COLO668 (cell line): ENCODE data around the gene CPA5.
A peak's percentile ranks its signal among the peaks of the same experiment; 100 is the strongest.
"Not testable (repeated sequence)": the region's sequence is repeated elsewhere in the genome, so short reads cannot be mapped to it uniquely, and the experiment has no call there.

Experiments used
- DNase-seq: peaks from one replicate; lab custom pipeline; 2025; ENCODE audit not compliant: unreplicated experiment; lab: John Stamatoyannopoulos, UW

CPA5 gene

DNA sequence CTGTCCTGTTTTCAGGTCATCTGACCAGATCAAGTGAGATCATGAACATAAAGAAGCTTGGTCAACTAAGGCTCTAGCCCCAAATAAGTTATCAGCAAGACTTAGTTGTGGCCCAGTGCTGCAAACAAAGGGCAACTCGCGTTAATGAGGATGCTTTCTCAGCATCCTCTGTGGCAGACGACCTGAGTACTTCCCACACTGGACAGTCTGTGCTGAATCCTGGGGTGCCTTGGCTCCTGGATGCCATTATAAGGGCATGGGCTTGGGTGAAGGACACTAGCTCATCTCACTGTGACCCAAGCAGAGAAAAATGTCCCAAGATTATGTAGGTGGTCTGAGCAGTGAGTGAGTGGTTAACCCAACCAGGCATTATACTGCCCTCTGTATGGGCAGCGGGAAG lies 13.9 kb downstream of the CPA5 start:
- DNase-seq, result no peak

DNA sequence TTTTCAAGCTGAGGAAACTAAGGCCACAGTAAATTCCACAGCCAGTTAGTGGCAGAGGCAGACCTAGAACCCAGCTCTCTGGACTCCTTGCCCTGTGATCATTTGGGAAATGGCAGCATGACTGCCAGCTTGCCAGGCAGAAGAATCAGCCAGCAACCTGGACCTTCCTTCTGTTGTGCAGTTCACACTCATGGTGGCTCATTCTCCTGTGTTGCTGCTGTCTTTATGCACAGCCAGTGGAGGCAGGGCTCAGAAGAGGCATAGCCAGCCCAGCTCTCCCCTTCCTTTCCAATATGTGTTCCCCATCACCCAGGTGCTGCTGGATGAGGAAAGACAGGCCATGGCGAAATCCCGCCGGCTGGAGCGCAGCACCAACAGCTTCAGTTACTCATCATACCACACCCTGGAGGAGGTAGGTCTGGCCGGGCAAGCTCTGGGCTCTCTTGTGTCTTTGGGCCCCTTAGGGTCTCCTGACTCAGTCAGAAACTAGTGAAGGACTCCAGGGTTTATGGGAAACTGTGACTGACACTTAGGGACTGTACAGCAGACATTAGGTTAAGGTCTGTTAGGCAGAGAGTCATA lies 14.8 kb downstream of the CPA5 start:
- DNase-seq, result no peak

DNA sequence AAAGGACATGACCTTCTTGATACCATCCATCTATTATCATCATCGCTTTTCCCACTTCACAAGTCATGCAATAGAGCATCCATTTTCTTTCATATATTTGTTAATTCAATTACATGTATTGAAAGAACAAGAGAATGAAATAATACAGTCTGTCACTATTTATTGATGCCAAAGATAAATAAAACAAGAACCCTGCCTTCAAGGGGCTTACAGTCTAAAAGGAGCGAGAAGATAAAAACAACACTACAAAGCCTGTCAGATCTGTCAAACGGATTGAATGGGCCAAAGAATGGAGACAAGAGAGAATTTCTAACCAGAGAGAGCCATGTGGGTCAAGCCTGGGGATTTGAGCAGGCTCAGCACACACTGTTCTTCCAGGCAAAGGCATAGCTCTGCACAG lies 15.9 kb downstream of the CPA5 start:
- no peak for DNase-seq

DNA sequence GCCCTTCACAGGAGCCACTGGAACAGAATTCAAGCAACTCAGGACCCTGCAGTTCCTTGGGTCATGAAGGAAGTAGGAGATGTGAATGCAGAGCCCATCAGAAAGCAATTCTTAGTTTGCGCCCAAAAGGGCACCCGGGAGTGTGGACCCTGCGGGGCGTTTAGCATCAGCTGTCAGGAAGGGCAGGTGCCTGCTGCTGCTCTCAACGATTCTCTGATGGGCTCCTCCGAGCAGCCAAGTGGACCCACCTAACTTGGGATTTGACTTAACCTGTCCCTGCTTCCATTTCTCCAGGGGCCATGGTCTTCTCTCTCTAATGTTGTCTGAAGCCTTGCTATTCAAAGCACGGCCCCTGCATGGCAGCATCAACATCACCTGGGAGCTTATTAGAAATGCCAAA lies 17.1 kb downstream of the CPA5 start:
- no peak for DNase-seq

DNA sequence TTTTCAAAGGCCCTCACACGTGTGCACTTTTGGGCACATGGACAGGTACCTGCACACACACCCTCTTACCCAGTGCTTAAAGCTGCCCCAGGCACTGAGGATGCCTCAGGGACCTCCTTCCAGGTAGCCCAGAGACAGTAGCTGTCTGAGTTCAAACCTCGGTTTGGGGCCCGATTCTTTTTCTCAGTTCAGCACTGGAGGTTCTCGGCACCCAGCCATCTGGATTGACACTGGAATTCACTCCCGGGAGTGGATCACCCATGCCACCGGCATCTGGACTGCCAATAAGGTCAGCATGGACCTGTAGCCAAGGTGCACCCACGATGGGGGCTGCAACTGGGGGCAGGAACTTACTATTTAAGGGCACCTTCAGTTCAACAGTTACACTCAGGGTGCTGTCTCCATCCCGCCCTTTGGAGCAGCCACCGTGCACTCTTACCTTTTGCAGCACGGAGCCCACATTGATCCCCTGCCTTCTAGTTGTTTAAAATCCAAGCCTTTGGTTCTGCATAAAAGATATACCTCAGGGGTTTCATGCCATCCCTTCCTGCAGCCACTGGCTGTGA lies 17.7 kb downstream of the CPA5 start:
- DNase-seq, result no peak

DNA sequence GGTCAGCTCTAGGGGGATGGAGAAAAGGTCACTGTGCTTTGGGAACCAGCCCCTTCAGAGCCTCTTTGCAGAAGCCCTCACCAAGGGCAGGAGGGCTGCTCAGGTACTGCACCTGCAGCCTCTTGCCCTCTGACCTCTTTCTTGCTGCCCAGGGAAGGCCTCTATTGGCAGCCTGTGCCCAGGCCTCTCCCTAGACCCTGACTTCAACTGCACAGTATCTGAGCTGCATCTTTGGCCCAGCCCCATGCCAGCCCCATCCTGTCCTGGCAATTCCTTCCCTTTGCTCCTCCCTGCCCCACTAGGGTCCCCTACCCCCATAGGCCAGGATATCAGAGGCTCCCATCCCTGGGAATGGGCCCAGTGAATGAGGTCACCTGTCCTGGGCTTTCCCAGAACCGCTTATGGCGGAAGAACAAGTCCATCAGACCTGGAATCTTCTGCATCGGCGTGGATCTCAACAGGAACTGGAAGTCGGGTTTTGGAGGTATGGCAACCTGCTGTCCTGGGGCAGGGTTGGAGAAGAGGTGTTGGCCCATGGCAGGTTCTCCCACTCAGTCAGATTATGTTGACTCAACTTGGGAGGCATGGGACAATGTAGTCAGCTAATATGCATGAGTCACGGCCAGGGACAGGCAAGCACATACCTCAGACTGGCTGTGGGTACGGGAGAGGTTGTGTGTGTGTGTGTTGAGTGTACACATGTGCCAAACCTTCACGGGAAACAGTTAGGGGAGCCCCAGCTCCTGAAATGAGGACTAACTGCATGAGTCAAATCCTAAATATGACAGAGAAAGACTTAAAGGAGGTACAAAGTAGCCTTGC lies 18.6 kb downstream of the CPA5 start:
- peak; percentile 15 for DNase-seq

DNA sequence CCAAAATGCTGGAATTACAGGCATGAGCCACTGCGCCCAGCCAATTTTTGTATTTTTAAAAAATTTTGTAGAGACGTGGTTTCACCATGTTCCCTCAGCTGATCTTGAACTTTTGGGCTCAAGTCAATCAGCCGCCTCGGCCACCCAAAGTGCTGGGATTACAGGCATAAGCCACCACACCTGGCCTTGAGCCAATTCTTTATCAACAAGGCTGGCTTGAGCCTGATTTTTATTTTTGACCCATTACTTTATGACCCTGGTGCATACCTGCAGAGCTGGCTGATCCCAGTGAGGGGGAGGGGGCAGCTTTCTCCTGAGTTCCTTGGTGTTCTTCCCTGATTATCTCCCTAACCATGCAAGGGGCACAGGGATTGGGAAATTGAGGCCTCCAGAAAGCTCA lies 19.8 kb downstream of the CPA5 start:
- peak; percentile 14 for DNase-seq

DNA sequence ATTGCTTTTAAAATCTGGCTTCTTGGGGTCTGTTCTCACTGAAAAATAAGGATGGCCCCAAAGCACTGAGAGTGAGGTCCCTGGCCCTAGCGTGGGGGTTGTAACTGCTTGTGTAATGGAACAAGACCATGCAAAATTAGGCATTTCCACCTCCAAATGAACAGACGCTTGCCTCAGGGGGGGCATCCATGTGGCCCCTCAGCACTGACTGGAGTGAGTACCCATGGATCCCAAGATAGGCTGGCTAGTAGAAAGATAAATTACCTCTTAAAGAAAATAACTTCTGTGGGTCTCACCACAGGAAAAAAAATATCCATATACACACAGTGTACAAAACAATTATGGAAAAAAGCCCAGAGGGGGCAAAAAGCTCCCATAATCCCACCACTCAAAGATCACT lies 20.5 kb downstream of the CPA5 start:
- DNase-seq, result no peak

DNA sequence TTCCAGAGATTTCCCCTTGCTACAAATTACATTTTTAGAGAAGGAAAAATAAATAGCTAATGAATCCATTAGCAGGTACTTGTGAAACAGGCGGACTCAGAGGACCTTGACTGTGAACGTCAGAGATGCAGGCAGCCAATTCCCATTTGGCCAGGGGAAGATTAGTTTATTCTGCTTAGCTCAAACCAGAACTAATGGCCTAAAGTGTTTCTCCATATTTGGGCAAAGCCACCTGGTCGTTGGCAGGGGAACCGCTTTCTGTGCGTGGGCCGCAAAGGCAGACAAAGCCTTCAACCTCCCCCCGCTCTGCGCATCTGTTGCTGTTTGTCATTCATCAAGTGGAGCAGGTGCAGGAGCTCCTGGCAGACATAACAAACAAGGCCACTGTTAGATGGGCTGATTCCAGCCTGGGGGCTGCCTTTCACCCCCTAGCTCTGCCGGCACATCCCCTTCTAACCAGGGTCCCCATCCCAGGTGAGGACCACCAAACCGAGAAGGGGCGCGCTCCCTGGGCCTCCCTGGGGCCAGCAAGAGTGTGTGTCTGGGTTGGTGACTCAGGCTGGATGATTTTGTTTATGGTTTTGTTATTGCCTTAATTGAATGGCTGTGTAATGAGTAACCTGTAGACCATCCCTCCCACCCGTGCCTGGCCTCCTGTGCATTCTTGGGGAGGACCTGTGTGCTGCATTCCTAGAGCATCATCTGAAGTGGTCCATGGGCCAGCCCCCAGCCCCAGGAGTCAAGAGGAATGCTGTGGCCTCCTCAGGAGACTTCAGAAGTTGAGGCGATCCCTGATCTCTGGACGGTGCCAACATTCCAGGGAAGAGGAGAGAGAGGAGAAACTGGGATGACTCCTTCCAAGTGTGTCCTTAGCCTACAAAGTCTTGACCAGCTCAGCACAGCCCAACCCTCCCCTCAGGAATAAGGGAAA lies 21.2 kb downstream of the CPA5 start:
- peak; percentile 95 for DNase-seq

DNA sequence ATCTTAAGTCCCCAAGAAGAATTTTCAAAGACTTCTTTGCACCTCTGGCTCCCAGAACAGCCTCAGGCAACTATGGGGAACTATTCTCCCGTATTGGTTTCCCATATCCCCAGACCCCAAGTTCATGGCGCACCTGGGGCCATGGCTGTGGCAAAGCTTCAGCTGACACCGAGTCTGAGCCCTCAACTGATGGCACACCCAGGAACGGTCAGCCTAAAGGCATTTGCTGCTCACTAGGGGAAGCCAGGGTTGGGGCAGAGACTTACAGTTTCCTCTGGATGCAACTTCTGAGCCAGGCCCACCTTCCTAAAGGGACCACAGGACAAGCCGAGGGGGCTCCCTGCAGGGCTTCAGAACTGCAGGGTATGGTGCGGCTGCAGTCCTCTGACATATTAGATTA lies 21.9 kb downstream of the CPA5 start:
- no peak for DNase-seq

DNA sequence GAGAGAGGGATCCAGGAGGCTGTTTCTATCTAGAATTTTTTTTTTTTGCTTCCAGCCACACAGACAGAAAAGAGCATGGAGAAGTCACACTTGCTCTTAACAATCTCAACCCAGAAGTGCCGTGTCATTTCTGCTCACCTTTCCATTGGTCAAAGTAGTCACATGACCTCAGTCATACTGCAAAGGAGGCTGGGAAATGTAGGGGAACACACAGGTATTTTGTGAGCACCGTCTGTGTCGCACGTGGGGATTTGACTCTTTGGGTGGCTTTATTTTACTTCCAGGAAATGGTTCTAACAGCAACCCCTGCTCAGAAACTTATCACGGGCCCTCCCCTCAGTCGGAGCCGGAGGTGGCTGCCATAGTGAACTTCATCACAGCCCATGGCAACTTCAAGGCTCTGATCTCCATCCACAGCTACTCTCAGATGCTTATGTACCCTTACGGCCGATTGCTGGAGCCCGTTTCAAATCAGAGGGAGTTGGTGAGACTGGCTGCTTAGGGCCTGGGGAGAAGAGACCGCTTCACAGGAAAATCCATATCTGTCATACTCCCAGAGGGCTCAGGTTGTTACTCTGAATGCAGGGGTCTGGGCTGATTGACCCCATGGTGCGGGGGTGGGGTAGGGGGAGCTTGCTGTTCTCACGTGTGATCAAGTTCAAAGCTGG lies 22.6 kb downstream of the CPA5 start:
- no peak for DNase-seq

DNA sequence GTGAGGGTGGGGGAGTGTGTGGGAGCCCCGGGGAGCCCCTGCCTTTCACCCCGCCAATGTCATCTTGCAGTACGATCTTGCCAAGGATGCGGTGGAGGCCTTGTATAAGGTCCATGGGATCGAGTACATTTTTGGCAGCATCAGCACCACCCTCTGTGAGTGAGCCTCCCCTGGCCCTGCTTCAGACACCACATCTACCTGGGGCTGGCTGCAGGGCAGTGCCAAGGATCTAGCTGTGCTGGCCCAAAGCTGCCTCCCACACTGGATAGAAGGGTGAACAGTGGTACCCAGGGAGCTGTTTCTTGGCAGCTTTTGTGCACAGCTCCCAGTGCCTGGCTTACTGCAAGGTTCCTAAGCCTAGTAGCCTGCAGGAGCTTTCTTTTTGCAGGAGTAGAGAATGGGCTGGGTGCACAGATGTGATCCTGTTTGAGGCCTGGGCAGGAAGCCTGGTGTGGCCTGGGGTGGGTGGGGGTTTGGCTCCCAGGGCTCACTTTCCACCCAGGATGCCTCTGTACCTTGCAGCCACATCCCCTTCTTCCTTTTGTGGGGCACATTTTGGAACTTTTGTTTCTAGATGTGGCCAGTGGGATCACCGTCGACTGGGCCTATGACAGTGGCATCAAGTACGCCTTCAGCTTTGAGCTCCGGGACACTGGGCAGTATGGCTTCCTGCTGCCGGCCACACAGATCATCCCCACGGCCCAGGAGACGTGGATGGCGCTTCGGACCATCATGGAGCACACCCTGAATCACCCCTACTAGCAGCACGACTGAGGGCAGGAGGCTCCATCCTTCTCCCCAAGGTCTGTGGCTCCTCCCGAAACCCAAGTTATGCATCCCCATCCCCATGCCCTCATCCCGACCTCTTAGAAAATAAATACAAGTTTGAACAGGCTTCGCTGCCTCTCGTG lies 23.5 kb downstream of the CPA5 start:
- no peak for DNase-seq

DNA sequence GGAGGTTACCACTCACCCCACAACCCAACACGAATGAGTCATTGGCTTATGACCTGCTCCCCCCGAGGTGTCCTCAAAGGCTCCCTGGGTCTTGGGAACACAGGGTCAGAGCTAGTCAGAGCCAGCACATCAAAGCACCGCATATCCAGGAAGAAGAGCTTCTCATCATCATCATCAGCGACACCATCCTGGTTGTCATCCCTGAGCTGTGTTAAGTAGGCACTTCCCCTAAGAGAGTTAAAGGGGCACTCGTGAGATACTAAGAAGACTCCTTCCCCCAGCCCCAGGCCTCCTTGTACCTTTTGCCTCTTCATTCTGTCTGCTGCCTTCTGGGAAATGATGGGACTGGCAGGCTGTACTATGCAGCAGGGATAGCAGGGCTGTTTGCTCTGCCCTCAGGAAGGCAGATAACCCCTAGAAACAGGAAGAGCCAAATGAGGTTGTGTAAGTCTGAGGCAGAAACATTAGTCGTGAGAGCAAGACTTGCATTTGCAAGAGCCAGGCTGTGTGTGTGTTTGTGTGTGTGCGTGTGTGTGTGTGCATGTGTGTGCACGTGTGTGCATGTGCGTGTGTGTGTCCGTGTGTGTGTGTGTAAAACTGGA lies 24.6 kb downstream of the CPA5 start:
- no peak for DNase-seq

DNA sequence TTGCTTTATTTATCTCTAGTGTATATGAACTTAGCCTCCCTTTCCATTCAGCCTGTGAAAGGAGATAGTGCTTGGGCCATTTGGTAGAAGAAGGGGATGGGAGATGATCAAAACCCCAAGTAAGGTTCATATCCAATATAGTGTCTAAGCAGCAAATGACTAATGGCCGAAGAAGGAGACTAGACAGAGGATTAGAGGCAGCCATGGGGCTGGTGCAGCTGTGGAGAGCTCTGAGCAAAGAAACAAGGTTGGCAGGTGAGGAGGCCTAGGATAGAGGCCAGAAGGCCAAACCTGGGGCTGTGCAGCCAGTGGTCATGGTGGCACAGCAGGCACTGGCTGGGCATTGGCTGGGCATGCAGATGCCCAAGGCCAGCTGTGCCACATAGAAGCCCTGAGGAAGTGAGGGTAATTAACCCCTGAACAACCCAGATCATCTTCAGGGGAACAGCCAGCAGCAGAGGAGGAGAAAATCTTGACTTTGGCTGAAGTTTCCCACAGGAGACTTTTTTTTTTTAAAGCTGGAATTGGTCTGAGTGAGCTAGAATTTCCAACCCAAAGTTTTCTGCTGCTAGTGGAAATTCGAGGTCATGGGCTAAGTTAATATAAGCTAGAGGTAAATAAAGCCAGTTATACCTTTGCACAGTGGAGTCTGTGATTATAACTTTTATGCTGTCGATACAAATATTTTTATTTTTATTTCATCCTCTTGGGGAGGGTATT lies 25.4 kb downstream of the CPA5 start:
- DNase-seq, result no peak

DNA sequence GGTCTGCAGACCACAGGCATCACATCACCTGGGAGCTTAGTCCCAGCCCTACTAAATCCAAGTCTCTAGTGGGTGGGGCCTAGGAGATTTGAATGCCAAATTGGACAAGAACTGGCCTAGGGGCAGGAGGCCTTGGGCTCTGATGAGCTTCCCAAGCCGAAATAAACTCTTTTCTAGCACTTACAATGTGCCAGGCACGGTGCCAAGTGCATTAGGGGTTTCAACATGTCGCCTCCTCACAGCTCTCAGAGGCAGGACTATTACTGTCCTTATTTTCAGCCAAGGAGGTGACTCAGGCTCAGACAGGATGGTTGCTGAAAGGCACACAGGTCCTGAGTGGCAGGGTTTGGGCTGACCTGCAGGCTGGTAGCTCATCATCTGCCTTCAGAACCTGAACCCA lies 26.4 kb downstream of the CPA5 start:
- no peak for DNase-seq

DNA sequence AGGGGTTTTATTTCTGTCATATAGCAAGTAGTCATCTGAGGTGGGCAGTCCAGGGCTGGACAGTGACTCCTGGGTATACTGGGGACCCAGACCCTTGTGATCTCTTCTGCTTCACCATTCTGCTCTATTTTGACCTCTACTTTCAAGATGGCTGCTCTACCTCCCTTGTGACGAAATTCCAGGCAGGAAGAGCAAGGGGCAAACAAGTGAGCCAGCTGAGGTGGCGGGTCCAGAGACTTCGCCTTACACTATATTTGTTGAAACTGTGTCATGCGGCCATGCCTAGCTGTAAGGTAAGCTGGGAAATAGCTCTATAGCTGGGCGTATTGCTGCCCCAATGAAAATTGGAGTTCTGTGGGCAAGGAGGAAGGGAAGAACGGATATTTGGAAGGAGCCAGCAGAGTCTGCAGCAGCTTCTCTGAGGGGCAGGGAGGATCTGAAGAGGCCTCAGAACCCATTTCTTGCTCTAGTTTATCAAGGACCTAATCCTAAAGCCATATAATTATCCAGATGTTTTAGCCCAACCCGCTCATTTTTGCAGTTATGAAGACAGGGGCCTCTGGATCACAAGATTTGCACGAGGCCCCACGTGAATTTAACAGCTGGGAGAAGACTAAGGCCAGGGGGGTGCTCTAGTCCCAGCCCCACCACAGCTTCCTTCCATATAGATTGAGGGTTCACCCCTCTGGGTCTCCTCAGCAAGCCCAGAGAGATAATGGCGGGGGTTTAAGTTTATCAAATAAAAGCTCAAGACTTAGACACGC lies 28.0 kb downstream of the CPA5 start:
- no peak for DNase-seq

DNA sequence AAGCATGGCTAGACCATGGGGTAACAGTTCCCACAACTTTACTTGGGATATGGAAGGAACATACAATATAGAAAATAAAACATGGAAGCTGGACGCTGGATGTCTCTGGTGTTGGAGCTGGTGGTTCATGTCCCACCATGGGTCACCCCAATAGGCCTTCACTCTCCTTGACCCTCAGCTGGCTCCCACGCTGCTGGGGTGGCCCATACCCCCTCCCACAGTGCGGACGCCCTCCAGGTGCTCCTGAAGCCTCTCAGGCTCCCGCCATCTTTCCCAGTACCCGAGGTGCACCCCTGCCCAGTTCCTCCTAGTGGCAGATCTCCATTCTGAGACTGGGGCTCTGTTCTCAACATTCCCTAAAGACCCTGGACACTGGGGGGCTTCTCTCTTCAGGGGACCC lies 29.9 kb downstream of the CPA5 start:
- no peak for DNase-seq

DNA sequence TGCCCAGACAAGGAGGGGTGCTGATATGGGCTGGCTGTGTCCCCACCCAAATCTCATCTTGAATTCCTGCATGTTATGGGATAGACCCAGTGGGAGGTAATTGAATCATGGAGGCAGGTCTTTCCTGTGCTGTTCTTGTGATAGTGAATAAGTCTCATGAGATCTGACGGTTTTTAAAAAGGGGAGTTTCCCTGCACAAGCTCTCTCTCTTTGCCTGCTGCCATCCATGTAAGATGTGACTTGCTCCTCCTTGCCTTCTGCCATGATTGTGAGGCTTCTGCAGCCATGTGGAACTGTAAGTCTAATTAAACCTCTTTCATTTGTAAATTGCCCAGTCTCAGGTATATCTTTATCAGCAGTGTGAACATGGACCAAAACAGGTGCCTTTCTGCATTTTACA lies 31.8 kb downstream of the CPA5 start:
- DNase-seq, result not testable (repeated sequence)
